Hematopoietic multipotent progenitor cell treated with erythropoietin and hydrocortisone succinate and interleukin-3 and kit ligand, for 8 days (in vitro differentiated cells): ENCODE data around the gene RGCC.
A peak's percentile ranks its signal among the peaks of the same experiment; 100 is the strongest.

Experiments
- DNase-seq: peaks from one replicate; pipeline ENCODE4 v3.0.0-alpha.2; 2015

Gene RGCC

GRCh38 chr13:41454170-41454569, 3.2 kb upstream of the RGCC start:
- no peak for DNase-seq

- no peak for DNase-seq
Measured at GRCh38 chr13:41455725-41456419, 1.5 kb upstream of the RGCC start.

GRCh38 chr13:41457589-41458186, 338 bp downstream of the RGCC start:
- DNase-seq, result peak; percentile 52

- DNase-seq, result peak; percentile 71
Measured at GRCh38 chr13:41458187-41458760, 924 bp downstream of the RGCC start.

- peak; percentile 89 for DNase-seq
Measured at GRCh38 chr13:41458761-41459431, 1.5 kb downstream of the RGCC start.

GRCh38 chr13:41459432-41460073, 2.2 kb downstream of the RGCC start:
- no peak for DNase-seq

- DNase-seq, result no peak
Measured at GRCh38 chr13:41460074-41460465, 2.7 kb downstream of the RGCC start.

- DNase-seq, result no peak
Measured at GRCh38 chr13:41460930-41461329, 3.6 kb downstream of the RGCC start.

GRCh38 chr13:41461527-41462139, 4.3 kb downstream of the RGCC start:
- DNase-seq, result no peak

GRCh38 chr13:41462427-41462826, 5.1 kb downstream of the RGCC start:
- no peak for DNase-seq

GRCh38 chr13:41463838-41464602, 6.7 kb downstream of the RGCC start:
- DNase-seq, result peak; percentile 96

- DNase-seq, result peak; percentile 78
Measured at GRCh38 chr13:41465241-41465847, 8.0 kb downstream of the RGCC start.

- DNase-seq, result no peak
Measured at GRCh38 chr13:41465898-41466320, 8.6 kb downstream of the RGCC start.

GRCh38 chr13:41467425-41467945, 10.1 kb downstream of the RGCC start:
- DNase-seq, result no peak

GRCh38 chr13:41468631-41469030, 11.3 kb downstream of the RGCC start:
- DNase-seq, result no peak

- DNase-seq, result no peak
Measured at GRCh38 chr13:41470196-41470595, 12.8 kb downstream of the RGCC start.

GRCh38 chr13:41471785-41472184, 14.4 kb downstream of the RGCC start:
- no peak for DNase-seq

GRCh38 chr13:41487222-41487621, 29.9 kb downstream of the RGCC start:
- DNase-seq, result no peak

GRCh38 chr13:41488124-41488523, 30.8 kb downstream of the RGCC start:
- no peak for DNase-seq

- DNase-seq, result no peak
Measured at GRCh38 chr13:41490371-41491015, 33.1 kb downstream of the RGCC start.

- DNase-seq, result no peak
Measured at GRCh38 chr13:41491436-41491835, 34.1 kb downstream of the RGCC start.
